Measurements from ENCODE around the gene APBA2. TPM values are rescaled to one million over a fixed set of nuclear protein-coding genes. Genes with fewer than 3 reads are reported as not detected.
"Not testable (repeated sequence)": the region's sequence is repeated elsewhere in the genome, so short reads cannot be mapped to it uniquely, and the experiment has no call there.

Gene APBA2
- total RNA-seq, 2 donors from 2014 or later = 2.3 to 3.8 TPM

DNA sequence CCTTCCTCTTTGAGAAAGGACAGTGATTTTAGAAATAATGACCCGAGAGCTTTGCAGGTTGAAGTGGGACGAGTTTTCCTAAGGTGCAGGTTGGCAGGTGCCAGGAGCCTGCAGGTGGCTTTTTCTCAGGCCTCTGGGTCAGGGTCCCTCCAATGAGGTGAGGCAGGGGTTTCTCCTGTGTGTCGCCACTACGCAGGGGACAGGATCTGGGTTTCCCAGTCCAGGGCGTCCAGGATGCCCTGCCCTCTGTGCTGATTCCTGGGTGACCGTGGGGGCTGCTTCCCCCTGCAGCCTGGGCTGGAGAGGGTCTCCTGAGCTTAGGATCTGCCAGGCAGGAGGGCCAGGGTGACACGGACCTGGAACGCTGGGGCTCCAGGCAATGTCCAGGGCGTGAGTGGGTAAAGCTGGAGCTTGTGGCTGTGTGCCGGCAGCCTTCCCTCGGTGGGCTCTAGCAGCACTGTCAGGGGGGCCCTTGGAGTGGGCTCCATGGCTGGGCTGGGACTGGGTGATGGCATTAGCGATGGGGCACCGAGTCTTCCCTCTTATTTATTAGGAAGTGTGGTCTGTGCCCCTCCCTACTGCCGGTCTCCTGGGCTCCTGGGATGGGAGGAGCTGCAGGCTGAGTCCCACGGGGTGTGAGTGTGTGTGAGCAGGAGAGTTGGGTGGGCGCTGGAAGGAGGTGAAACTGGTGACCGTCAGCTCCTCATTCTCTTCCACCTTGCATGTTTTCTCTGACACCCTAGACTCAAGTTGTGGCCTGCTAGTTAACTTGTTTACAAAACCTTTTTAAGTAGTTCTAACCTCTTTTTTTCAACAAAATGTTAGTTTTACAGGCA is 1.8 kb downstream of the APBA2 start:
- Mint-ChIP-seq H3K36me3 (ENCODE audit: low read depth) (no peaks in the 10 kb centered on the region), H3K27me3 (peaks cover 3% of the 10 kb centered on the region), H3K4me1 (peaks cover 29% of the 10 kb centered on the region), H3K27ac (no peak overlapping the region), H3K9me3 (no peaks in the 10 kb centered on the region), H3K4me3 (peak overlapping the region; percentile 64)
- no peak for ATAC-seq (replicated peaks)

DNA sequence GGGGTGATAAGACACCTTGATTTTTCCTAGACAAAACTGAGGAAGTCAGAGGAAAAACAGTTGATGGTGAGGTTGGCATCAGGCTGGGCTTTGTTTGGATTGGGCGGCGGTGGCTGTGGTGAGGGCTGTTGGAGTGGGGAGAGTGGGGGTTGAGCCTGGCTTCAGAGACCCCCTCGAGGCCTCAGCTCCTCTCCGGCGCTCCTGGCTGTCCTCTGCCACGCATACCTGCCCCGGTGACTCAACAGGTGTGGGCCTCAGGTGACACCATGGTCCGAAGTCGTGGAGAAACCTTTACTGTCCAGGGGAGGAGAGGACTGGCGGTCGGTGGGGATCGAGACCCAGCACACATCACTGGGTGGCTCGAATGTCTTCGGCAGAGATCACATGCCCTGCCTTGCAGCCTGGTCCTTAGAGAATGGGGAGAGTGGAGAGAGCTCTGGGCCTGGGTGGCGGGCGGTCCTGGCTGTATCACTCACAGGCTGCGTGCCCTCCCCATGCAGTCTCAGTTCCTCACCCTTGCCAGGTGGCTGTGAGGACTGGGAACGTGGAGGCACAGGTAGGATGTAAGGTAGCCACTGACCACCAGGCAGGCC is 2.6 kb downstream of the APBA2 start:
- no peak overlapping the region for H3K27ac Mint-ChIP-seq
- no peak for ATAC-seq (replicated peaks)
- peaks cover 33% of the 10 kb centered on the region for H3K4me1 Mint-ChIP-seq
- H3K9me3 Mint-ChIP-seq = no peaks in the 10 kb centered on the region
- H3K4me3 Mint-ChIP-seq = no peak overlapping the region
- H3K27me3 Mint-ChIP-seq = peaks cover 3% of the 10 kb centered on the region
- no peaks in the 10 kb centered on the region for H3K36me3 Mint-ChIP-seq (ENCODE audit: low read depth)

DNA sequence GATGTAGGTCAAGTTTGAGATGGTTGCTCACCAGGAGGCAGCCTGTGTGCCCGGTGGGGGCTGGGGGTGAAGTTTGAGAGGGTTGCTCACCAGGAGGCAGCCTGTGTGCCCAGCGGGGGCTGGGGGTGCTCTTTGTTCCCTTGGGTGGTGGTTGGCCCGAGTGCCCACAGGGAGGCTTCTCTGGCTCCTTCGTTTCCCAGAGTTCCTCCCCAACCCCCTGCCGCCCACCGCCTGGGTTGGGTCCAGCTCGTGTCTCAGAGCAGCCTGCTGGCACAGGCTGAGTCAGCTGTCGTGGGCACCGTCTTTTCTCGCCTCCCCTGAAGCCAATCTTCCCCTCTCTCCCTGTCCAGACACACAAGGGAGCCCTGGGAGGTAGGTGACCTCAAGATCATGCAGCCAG is 3.1 kb downstream of the APBA2 start:
- no peak overlapping the region for H3K4me3 Mint-ChIP-seq
- ATAC-seq (replicated peaks) = no peak
- no peak overlapping the region for H3K27ac Mint-ChIP-seq
- H3K36me3 Mint-ChIP-seq (ENCODE audit: low read depth) = no peaks in the 10 kb centered on the region
- peaks cover 3% of the 10 kb centered on the region for H3K27me3 Mint-ChIP-seq
- H3K9me3 Mint-ChIP-seq = no peaks in the 10 kb centered on the region
- peaks cover 33% of the 10 kb centered on the region for H3K4me1 Mint-ChIP-seq

DNA sequence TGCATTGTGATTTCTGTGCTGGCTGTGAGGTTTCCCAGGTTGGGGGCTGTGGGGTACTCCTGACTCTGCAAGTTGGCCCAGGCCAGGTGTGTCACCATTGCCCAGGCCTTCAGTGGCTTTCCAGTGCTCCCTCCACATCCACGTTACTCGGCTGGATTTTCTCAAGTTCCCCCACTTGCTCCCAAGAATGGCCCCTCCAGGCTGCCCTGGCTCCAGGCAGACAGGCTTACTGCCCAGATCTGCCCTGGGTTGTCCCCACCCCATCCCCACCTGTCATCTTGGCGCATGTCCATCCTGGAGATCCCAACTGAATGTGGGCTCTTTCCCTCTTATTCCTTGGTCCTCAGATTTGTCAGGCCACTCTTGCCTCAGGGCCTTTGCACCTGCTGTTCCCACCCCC is 3.6 kb downstream of the APBA2 start:
- Mint-ChIP-seq H3K27ac (peak overlapping the region; percentile 41), H3K9me3 (no peaks in the 10 kb centered on the region), H3K4me3 (no peak overlapping the region), H3K36me3 (ENCODE audit: low read depth) (no peaks in the 10 kb centered on the region), H3K4me1 (peaks cover 33% of the 10 kb centered on the region), H3K27me3 (peaks cover 3% of the 10 kb centered on the region)
- no peak for ATAC-seq (replicated peaks)

DNA sequence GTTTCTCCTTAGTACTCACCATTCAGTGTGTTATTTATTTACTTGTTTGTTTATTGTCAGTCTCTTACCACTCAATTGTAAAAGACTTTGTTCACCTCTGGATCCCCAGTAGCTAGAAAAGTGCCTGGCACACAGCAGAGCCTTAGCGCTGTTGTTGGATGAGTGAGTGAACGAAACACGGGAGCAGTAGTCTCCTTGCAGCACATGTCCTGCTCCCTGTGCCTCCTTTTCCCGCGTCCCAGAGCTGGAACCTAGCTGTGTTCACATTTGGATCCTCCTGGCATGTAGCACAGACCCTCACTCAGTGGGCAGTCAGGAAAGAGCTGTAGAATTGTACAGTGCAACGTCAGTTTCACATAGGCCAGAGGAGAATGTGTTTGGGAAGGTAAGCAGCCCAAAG is 4.1 kb downstream of the APBA2 start:
- Mint-ChIP-seq H3K4me1 (peaks cover 33% of the 10 kb centered on the region), H3K4me3 (peak overlapping the region; percentile 53), H3K27ac (peak overlapping the region; percentile 41)
- not testable (repeated sequence) for ATAC-seq (replicated peaks); H3K27me3 Mint-ChIP-seq; H3K9me3 Mint-ChIP-seq; H3K36me3 Mint-ChIP-seq (ENCODE audit: low read depth)

DNA sequence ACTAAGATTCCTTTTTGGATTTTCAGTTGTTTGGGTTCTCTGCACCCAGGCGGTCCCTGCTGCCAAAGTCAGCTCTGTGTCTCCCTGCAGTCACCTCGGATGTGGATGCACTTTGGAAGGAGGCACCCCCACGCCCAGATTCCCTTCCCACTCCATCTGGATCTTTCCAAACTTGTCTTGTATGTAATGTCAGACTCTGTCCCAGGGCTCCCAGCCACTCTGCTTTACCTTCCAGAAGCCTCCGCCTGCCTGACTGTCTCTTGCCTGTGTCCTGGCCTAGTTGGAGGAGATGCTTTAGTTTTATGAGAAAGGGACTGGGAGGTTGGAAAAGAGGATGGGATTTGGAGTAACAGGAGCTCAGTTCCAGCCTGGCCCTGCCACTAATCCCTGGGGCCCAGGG is 4.5 kb downstream of the APBA2 start:
- H3K27ac Mint-ChIP-seq = peak overlapping the region; percentile 41
- not testable (repeated sequence) for H3K36me3 Mint-ChIP-seq (ENCODE audit: low read depth); H3K9me3 Mint-ChIP-seq; ATAC-seq (replicated peaks); H3K27me3 Mint-ChIP-seq
- peaks cover 33% of the 10 kb centered on the region for H3K4me1 Mint-ChIP-seq
- H3K4me3 Mint-ChIP-seq = peak overlapping the region; percentile 53

DNA sequence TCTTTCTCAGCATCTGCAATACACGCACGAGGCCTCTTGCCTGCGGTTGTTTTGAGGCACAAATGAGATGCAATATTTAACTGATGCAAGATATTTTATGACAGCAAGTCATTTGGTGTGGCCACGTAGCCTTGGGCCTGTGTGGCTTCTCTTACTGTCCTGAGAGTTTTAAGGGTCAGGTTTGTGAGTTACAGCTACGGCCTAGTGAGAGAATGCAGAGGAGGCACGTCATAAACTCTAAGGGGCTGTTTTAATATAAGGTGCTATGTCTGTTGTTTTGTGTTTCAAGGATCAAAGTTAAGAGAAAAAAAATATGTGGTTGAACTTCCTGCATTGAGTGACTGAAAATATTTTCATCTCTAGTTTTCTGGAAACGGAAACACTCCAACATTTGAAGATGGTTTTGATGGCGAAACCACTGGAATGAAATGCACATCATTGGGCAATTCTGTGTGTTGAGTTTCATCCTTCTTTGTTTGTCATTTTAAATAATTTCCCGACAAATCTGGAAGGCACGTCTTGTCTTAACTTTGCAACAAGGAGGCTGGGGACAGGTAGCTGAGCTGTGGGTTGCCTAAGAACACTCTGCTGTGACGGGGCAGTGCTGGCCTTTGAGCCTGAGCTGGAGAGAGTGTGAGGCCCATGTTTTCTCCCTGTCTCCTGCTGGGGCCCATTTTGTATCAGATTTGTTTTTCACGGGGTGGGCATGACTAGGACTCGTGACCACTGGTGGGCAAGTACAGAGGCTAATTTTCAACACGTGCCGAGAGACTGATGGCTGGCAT is 5.1 kb downstream of the APBA2 start:
- peak overlapping the region; percentile 41 for H3K27ac Mint-ChIP-seq
- H3K9me3 Mint-ChIP-seq = no peaks in the 10 kb centered on the region
- H3K36me3 Mint-ChIP-seq (ENCODE audit: low read depth) = no peaks in the 10 kb centered on the region
- peak; percentile 44 for ATAC-seq (replicated peaks)
- H3K4me1 Mint-ChIP-seq = peaks cover 33% of the 10 kb centered on the region
- H3K27me3 Mint-ChIP-seq = peaks cover 3% of the 10 kb centered on the region
- H3K4me3 Mint-ChIP-seq = peak overlapping the region; percentile 53

DNA sequence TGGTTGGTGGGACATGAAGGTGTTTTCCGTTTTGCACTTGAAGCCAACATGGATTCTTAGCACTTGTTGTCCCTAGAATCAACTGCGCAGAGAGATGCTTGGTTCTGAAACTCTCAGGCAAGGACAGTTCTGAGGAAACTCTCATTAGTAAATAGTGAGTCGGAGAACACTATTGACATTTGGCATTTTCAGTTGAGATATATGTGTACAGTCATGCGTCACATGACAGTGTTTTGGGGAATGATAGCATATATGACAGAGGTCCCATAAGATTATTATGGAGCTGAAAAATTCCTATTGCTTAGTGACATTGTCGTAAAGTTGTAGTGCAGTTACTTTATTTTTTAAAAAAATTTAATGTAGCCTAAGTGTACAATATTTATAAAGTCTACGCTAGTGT is 5.8 kb downstream of the APBA2 start:
- Mint-ChIP-seq H3K27ac (no peak overlapping the region), H3K27me3 (peaks cover 3% of the 10 kb centered on the region), H3K36me3 (ENCODE audit: low read depth) (no peaks in the 10 kb centered on the region), H3K9me3 (no peaks in the 10 kb centered on the region), H3K4me3 (peak overlapping the region; percentile 53), H3K4me1 (peaks cover 33% of the 10 kb centered on the region)
- peak; percentile 27 for ATAC-seq (replicated peaks)

DNA sequence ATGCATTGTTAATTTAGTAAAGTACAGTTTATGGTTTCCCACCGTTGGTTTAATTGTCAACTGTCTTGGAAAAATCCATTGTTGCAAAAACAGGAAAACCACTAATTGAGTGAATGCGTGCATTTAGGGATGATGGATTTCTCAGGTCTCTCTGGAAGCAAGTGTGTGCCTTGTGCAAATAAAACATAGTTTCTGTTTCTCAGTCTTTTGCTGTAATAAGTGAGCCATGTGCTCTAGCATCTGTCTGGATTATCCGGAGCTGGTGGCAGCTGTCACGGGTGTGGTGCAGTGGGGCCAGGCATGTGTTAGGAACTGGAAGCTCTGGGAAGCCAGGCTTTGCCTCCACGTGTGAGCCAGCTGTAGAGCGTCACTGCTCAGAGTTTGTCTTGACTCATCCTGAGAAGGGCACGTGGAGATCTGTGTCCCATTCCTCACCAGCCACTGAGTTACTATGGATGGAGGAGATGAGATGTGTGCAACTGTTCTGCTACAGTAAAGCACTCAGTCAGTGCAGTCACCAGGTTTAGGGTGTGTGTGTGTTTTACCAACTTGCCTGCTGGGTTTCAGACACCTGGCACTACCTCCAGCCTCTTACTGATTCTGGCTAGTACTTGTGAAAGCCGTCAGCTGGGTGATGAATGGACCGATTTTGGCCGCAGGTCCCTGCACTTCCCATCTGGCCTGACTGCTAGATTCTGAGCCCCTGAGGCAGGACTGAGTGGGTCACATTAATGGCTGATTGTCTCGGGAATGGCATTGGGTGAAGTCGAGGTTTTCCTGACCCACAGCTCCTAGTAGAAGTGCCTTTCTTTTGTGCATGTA is 7.2 kb downstream of the APBA2 start:
- Mint-ChIP-seq H3K27me3 (peaks cover 1% of the 10 kb centered on the region), H3K4me3 (no peak overlapping the region), H3K9me3 (no peaks in the 10 kb centered on the region), H3K4me1 (peaks cover 32% of the 10 kb centered on the region), H3K27ac (no peak overlapping the region), H3K36me3 (ENCODE audit: low read depth) (no peaks in the 10 kb centered on the region)
- ATAC-seq (replicated peaks) = no peak

DNA sequence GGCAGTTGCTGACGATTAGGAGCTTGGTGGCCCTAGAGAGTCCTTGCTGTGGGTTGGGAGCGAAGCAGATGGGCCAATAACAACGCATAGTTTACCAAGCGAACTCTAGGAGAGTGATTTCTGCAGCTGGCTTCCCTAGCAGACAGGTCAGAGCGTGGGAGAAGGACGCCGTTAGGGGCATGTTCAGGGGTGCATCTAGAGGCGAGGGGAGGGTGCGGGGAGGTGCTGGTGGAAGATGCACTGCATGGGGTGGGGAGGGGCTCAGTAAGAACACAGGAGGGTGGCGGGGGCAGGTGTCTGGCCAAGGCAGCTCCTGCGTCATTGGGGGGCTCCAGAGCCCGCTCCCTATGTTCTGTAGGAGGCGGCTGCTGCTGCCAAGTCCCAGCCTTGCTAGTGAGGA is 8.9 kb downstream of the APBA2 start:
- no peak overlapping the region for H3K4me3 Mint-ChIP-seq
- no peak overlapping the region for H3K27ac Mint-ChIP-seq
- H3K4me1 Mint-ChIP-seq = peaks cover 23% of the 10 kb centered on the region
- H3K36me3 Mint-ChIP-seq (ENCODE audit: low read depth) = no peaks in the 10 kb centered on the region
- H3K27me3 Mint-ChIP-seq = no peaks in the 10 kb centered on the region
- ATAC-seq (replicated peaks) = no peak
- no peaks in the 10 kb centered on the region for H3K9me3 Mint-ChIP-seq

DNA sequence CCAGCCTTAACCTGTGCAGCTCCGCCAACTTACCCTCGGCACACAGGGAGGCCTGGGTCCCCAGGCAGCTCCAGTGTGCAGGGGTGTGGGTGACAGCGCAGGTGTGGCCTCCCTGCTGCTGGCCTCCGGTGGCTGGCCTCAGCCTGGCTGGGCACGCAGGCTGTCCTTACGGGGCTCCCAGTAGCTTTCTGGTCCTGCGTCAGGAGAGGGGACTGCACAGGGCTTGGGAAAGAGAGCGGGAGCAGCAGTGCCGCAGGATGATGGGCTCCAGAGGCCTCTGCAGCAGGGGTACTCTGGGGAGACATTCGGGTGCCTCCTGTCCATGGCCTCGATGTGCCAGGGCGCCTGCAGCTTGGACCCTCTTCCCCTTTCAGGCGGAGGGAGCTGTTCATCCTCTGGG is 9.4 kb downstream of the APBA2 start:
- no peaks in the 10 kb centered on the region for H3K9me3 Mint-ChIP-seq
- H3K27ac Mint-ChIP-seq = no peak overlapping the region
- no peak overlapping the region for H3K4me3 Mint-ChIP-seq
- H3K36me3 Mint-ChIP-seq (ENCODE audit: low read depth) = no peaks in the 10 kb centered on the region
- no peaks in the 10 kb centered on the region for H3K27me3 Mint-ChIP-seq
- peaks cover 18% of the 10 kb centered on the region for H3K4me1 Mint-ChIP-seq
- no peak for ATAC-seq (replicated peaks)

DNA sequence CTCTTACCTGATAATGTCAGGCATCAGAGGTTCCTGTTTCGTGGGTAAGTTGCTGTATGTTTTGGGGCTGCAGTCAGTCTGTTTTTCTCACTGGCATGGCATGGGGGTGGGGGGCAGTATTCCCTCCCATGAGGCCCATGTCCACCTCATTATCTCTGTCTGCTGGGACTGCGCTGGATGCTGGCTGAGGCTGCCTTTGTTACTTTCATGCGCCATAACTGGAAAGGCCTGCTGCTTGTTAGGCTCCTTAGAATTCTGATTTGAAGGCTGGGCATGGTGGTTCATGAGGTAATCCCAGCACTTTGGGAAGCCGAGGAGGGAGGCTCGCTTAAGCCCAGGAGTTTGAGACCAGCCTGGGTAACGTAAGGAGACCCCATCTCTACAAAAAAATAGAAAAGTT is 9.8 kb downstream of the APBA2 start:
- Mint-ChIP-seq H3K36me3 (ENCODE audit: low read depth) (no peaks in the 10 kb centered on the region), H3K27me3 (no peaks in the 10 kb centered on the region), H3K4me3 (no peak overlapping the region), H3K9me3 (no peaks in the 10 kb centered on the region), H3K4me1 (peaks cover 14% of the 10 kb centered on the region), H3K27ac (no peak overlapping the region)
- ATAC-seq (replicated peaks) = no peak

DNA sequence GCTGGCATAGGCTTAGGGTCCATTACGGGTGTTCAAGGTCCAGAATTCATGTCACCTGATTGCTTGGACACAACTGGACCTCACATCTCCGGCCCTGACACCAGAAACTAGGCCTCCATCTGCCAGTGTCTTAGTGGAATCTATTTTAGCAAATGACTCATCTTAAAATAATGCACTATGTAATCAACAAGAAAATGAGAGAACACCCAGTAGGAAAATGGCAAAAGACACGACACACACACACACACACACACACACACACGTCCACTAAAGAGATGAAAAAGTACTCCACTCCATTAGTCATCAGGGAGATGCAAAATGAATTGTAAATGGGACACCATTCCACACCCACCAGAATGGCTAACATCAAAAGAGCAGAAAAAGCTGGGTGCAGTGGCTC is 11.2 kb downstream of the APBA2 start:
- H3K4me1 Mint-ChIP-seq = peaks cover 4% of the 10 kb centered on the region
- no peaks in the 10 kb centered on the region for H3K36me3 Mint-ChIP-seq (ENCODE audit: low read depth)
- no peaks in the 10 kb centered on the region for H3K9me3 Mint-ChIP-seq
- no peak for ATAC-seq (replicated peaks)
- no peak overlapping the region for H3K4me3 Mint-ChIP-seq
- H3K27me3 Mint-ChIP-seq = no peaks in the 10 kb centered on the region
- H3K27ac Mint-ChIP-seq = no peak overlapping the region

DNA sequence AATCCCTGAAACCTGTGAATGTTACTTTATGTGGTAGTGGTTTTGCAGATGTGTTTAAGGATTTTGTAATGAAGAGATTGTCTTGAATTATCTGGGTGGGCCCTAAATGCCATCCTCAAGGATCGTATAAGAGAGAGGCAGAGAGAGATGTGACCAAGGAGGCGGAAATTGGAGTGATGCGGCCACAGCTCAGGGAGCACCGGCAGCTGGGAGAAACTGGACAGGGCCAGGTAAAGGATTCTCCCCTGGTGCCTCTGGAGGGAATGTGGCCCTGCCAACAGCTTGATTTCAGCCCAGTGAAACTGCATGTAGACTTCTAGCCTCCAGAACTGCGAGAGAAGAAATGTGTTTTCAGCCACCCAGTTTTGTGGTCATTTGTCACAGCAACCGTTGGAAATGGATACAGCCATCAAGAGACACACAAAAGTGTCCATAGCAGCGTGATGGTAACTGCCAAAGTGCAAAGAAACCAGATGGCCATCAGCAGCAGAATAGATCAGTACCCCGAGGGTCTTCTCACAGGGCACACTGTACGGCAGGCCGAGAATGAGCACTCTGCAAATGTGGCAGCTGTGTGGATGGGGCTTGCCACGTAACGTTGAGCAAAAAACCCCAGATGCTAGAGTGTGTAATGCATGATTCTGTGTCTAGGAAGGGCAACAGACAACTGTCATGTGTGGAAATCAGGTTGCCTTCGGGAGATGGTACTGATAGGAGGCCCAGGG is 12.2 kb downstream of the APBA2 start:
- no peak for ATAC-seq (replicated peaks)
- Mint-ChIP-seq H3K4me1 (peaks cover under 1% of the 10 kb centered on the region), H3K4me3 (no peak overlapping the region), H3K27me3 (no peaks in the 10 kb centered on the region), H3K27ac (no peak overlapping the region), H3K9me3 (no peaks in the 10 kb centered on the region), H3K36me3 (ENCODE audit: low read depth) (no peaks in the 10 kb centered on the region)
